K562 (cell line): ENCODE data around the gene EPB41L4B. TPM values are rescaled to one million over a fixed set of nuclear protein-coding genes. Genes with fewer than 3 reads are reported as not detected.

Experiments
- ATAC-seq: fragments of 200-7000 bp; cut with Tn5 transposase; 3 replicates; pipeline ENCODE4 v1.9.1; 2020; ENCODE audit warnings: moderate library complexity
- BruUV-seq: library from RNA; stranded (reverse); fragments of 400-500 nt; replicated peaks from 2 replicates; lab custom pipeline; 2021; lab: Mats Ljungman, UMichigan
- CTCF ChIA-PET: fragments of 300-600 bp; formaldehyde crosslinking; extraction: SDS; loops from one replicate; lab custom pipeline; 2021; ENCODE audit warnings: low intra/inter-chr PET ratio; lab: Yijun Ruan, JAX
- POLR2A ChIA-PET: fragments of 300-600, 350-650 bp; sonication (Branson Sonifier 250); formaldehyde crosslinking; extraction: SDS; loops from one replicate; lab custom pipeline; 2021; ENCODE audit warnings: antibody characterized with exemption, inconsistent platforms; lab: Yijun Ruan, JAX
- DNase-seq, 4 experiments: peaks; one replicate each; pipeline versions ENCODE4 v3.0.0 to v3.0.0-alpha.2; 2011 to 2018; ENCODE audit warnings: low spot score in 3 of 4, mixed read lengths in 3 of 4; ENCODE audit errors: extremely low read depth in 1 of 4
- FAIRE-seq: peaks from 2 replicates; lab custom pipeline; 2011; peaks lifted over from hg19 to GRCh38; lab: Jason Lieb, UNC
- H2AFZ ChIP-seq: 2 replicates; pipeline ENCODE4 v1.6.0; 2011; ENCODE audit warnings: low read depth, low read length, control low read depth, inconsistent platforms
- H3K27ac ChIP-seq: fragments of 200-600 bp; 3 replicates; pipeline ENCODE4 v1.8.0; 2011; ENCODE audit warnings: low read depth, mild to moderate bottlenecking, control low read depth, inconsistent platforms, low read length, moderate library complexity, mixed read lengths; ENCODE audit errors: extremely low read depth
- H3K27me3 ChIP-seq, 2 experiments: fragments of 300-600 bp in 1 of 2; 2 replicates in 1 of 2; 3 replicates in 1 of 2; pipeline versions ENCODE4 v1.6.0 to v1.8.0; 2011; ENCODE audit warnings: inconsistent platforms in 2 of 2, low read length in 2 of 2, mild to moderate bottlenecking in 1 of 2, mixed read lengths in 1 of 2, moderate library complexity in 1 of 2; ENCODE audit not compliant: control insufficient read depth in 2 of 2, insufficient read depth in 2 of 2
- H3K36me3 ChIP-seq: fragments of 300-600 bp; 3 replicates; pipeline ENCODE4 v1.8.0; 2011; ENCODE audit warnings: mild to moderate bottlenecking, low read length, inconsistent platforms; ENCODE audit not compliant: control insufficient read depth, insufficient read depth
- H3K4me1 ChIP-seq, 2 experiments: fragments of 200-600 bp in 1 of 2; replicated peaks in 1 of 2; 2 replicates in 1 of 2; 3 replicates in 1 of 2; pipeline versions ENCODE4 v1.5.1 to v1.8.0; 2011; ENCODE audit warnings: inconsistent platforms in 2 of 2, low read length in 2 of 2, mild to moderate bottlenecking in 1 of 2, mixed read lengths in 1 of 2, moderate library complexity in 1 of 2; ENCODE audit not compliant: control insufficient read depth in 2 of 2, insufficient read depth in 2 of 2
- H3K4me2 ChIP-seq: 2 replicates; pipeline ENCODE4 v1.6.1; 2011; ENCODE audit warnings: low read length, control low read depth, inconsistent platforms, mixed read lengths; ENCODE audit not compliant: insufficient read depth
- H3K4me3 ChIP-seq: fragments of 200-600 bp; sonication (generic), shearing (Covaris generic); 2 replicates; pipeline ENCODE4 v1.5.1; 2016; ENCODE audit warnings: control low read depth, inconsistent platforms
- H3K79me2 ChIP-seq: fragments of 200-600 bp; 3 replicates; pipeline ENCODE4 v1.8.0; 2011; ENCODE audit warnings: low read length, inconsistent platforms; ENCODE audit not compliant: control insufficient read depth, insufficient read depth
- H3K9ac ChIP-seq, 2 experiments: 2 replicates each; pipeline versions ENCODE4 v1.6.0 to v1.6.1; 2011; ENCODE audit warnings: low read depth in 2 of 2, low read length in 2 of 2, control low read depth in 1 of 2, inconsistent platforms in 1 of 2, mild to moderate bottlenecking in 1 of 2, mixed read lengths in 1 of 2; ENCODE audit not compliant: insufficient read depth in 1 of 2
- H3K9me1 ChIP-seq: one replicate; pipeline ENCODE4 v1.6.0; 2011; ENCODE audit warnings: inconsistent platforms, mild to moderate bottlenecking, low read length, moderate library complexity; ENCODE audit not compliant: control insufficient read depth, insufficient read depth
- H3K9me3 ChIP-seq: replicated peaks from 2 replicates; pipeline ENCODE4 v1.5.1; 2011; ENCODE audit warnings: low read depth, low read length, inconsistent platforms; ENCODE audit not compliant: control insufficient read depth, insufficient read depth
- H4K20me1 ChIP-seq: replicated peaks from 2 replicates; pipeline ENCODE4 v1.6.1; 2011; ENCODE audit warnings: low read length, inconsistent platforms, mixed read lengths; ENCODE audit not compliant: control insufficient read depth, insufficient read depth
- FOXP1 ChIP-seq: sonication (generic); formaldehyde crosslinking; IDR thresholded peaks from 2 replicates; pipeline ENCODE4 v1.8.0; 2022; ENCODE audit warnings: mild to moderate bottlenecking, missing genetic modification reagents
- JUN ChIP-seq, 2 experiments: sonication (generic) in 1 of 2; formaldehyde crosslinking in 1 of 2; IDR thresholded peaks; 2 replicates each; pipeline versions ENCODE4 v1.6.1 to v1.8.0; 2012 to 2022; ENCODE audit warnings: borderline replicate concordance in 2 of 2, mild to moderate bottlenecking in 2 of 2, improper control_type of control experiment in 1 of 2, low read depth in 1 of 2, low read length in 1 of 2, missing genetic modification reagents in 1 of 2
- NFIX ChIP-seq: fragments of 250-450 bp; sonication (Bioruptor Pico); IDR thresholded peaks from 2 replicates; pipeline ENCODE4 v1.4.0; 2020; ENCODE audit warnings: low read depth, mild to moderate bottlenecking, moderate library complexity
- POLR3A ChIP-seq: IDR thresholded peaks from 2 replicates; pipeline ENCODE4 v1.6.1; 2011; ENCODE audit warnings: borderline replicate concordance, mild to moderate bottlenecking, moderate library complexity; ENCODE audit not compliant: insufficient read length, insufficient read depth; ENCODE audit errors: extremely low read depth
- WGBS: fragments of 100-300 bp; shearing (Covaris generic); methylation state at CpG from one replicate; pipeline ENCODE4 v1.1.6; 2016; ENCODE audit warnings: low coverage, mixed read lengths; ENCODE audit not compliant: insufficient coverage; ENCODE audit errors: missing lambda C conversion rate; 5-methylcytosine and 5-hydroxymethylcytosine counted together
- in situ Hi-C: fragments of 300-500 bp; cut with MboI; formaldehyde crosslinking; loops from 4 replicates; pipeline ENCODE4 v1.15.0; 2018; ENCODE audit warnings: inconsistent platforms, mixed read lengths
- intact Hi-C: fragments of 100-400 bp; cut with micrococcal nuclease; formaldehyde crosslinking; loops from 2 replicates; pipeline ENCODE4 v1.14.2; 2022
- polyA plus RNA-seq, 8 experiments: library from polyadenylated mRNA; depleted of rRNA in 4 of 8; stranded (reverse) in 5 of 8; unstranded in 3 of 8; fragments of >200 nt; fragmentation: Nextera tagmentation in 2 of 8; fragmentation: Illumina TruSeq in 1 of 8; extraction: Ambion mirVana in 2 of 8; extraction: Trizol in 1 of 8; gene quantifications; 2 replicates each; pipeline versions ENCODE4 v1.2.1 to v1.2.3, GENCODE V29; 2011 to 2014; ENCODE audit warnings: inconsistent platforms in 1 of 8, missing spikeins in 1 of 8
- total RNA-seq, 7 experiments: library from RNA; depleted of rRNA in 6 of 7; stranded (reverse); fragments of >200 nt in 6 of 7; fragmentation: Illumina TruSeq in 2 of 7; extraction: Trizol in 2 of 7; gene quantifications; 2 replicates each; pipeline versions ENCODE4 v1.2.1 to v1.2.3, GENCODE V29; 2011 to 2021; ENCODE audit warnings: low replicate concordance in 1 of 7
- TF ChIP-seq, protein P1 (sequence below): conservative IDR thresholded peaks from 2 replicates; pipeline ENCODE4 v1.6.1; 2011; ENCODE audit warnings: low read depth, mild to moderate bottlenecking, low read length; ENCODE audit not compliant: control insufficient read depth
- TF ChIP-seq, protein P2 (sequence below), 2 experiments: fragments of 450-650 bp; conservative IDR thresholded peaks; 2 replicates each; pipeline ENCODE4 v1.6.1; 2017; ENCODE audit warnings: mild to moderate bottlenecking in 2 of 2, moderate library complexity in 2 of 2

The EPB41L4B gene
- total and polyA plus RNA-seq, 9 of the 15 experiments (the other 6 are each of a cell fraction or from before 2014, with no cell fraction given) = 0.09 to 0.38 (median 0.21) TPM

DNA sequence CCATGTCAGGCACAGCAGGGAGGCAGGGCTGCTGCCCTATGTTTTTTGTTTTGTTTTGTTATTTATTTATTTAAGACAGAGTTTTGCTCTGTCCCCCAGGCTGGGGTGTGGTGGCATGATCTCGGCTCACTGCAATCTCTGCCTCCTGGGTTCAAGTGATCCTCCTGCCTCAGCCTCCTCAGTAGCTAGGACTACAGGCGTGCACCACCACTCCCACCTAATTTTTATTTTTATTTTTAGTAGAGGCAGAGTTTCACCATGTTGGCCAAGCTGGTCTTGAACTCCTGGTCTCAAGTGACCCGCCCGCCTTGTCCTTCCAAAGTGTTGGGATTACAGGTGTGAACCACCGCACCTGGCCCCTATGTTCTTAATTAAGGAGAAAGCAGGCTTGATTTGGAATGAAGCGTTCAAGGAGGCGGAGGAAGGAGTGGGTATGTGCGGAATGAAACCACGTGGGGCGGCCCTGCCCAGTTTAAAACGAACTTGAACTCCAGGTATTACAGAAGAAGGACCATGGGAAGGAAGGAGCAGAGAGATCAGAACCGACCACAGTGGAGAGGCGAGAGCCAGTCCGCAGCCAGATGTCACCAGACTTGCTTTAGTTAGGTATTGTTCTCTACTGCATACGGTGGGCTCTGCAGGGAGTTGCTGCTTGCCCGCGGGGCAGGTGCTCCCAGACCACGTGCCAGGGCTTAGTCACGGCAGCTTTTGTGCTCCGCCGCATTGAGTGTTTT lies 34.9 kb upstream of the EPB41L4B start (continued):
- TF ChIP-seq, protein P1, sequence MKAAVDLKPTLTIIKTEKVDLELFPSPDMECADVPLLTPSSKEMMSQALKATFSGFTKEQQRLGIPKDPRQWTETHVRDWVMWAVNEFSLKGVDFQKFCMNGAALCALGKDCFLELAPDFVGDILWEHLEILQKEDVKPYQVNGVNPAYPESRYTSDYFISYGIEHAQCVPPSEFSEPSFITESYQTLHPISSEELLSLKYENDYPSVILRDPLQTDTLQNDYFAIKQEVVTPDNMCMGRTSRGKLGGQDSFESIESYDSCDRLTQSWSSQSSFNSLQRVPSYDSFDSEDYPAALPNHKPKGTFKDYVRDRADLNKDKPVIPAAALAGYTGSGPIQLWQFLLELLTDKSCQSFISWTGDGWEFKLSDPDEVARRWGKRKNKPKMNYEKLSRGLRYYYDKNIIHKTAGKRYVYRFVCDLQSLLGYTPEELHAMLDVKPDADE = no peak
- TF ChIP-seq, protein P2, sequence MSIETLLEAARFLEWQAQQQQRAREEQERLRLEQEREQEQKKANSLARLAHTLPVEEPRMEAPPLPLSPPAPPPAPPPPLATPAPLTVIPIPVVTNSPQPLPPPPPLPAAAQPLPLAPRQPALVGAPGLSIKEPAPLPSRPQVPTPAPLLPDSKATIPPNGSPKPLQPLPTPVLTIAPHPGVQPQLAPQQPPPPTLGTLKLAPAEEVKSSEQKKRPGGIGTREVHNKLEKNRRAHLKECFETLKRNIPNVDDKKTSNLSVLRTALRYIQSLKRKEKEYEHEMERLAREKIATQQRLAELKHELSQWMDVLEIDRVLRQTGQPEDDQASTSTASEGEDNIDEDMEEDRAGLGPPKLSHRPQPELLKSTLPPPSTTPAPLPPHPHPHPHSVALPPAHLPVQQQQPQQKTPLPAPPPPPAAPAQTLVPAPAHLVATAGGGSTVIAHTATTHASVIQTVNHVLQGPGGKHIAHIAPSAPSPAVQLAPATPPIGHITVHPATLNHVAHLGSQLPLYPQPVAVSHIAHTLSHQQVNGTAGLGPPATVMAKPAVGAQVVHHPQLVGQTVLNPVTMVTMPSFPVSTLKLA (conservative IDR thresholded peaks at IDR 0.05) = no peak
- TF ChIP-seq POLR3A (no peak), FOXP1 (no peak), JUN (IDR thresholded peaks at IDR 0.05; ENCODE audit: borderline replicate concordance, low read depth, low read length) (no peak), JUN (CRISPR knock-in tag; IDR thresholded peaks at IDR 0.05; ENCODE audit: borderline replicate concordance) (no peak)

DNA sequence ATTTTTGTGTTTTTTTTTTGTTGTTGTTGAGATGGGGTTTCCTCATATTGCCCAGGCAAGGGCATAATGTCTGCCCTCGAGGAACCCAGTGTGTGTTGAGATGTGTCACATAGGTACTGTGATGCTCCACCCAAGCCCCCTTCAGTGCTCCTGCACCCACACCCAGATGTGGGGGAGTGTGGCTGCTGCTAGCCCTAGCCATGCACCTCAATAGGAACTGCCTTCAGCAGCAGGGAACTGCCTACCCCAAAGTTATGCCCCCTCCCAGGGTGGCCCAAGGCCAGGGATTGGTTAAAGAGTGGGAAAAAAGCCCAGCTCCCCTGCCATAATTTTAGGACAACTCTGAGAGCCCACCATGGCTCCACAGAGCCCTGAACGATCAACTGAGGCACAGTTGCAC lies 33.3 kb upstream of the EPB41L4B start:
- ChIA-PET CTCF (no interaction called here), POLR2A (no interaction called here)
- Histone ChIP-seq H3K27ac (no peak overlapping the region), H3K27me3 (peaks cover 14 to 29% of the 10 kb centered on the region in 2 experiments; a peak in 4 of 5 replicates), H3K9me1 (no peaks in the 10 kb centered on the region), H3K4me3 (no peak overlapping the region), H3K9me3 (no peaks in the 10 kb centered on the region), H4K20me1 (no peaks in the 10 kb centered on the region), H3K36me3 (no peaks in the 10 kb centered on the region), H3K4me1 (no peaks in the 10 kb centered on the region), H2AFZ (no peak overlapping the region), H3K79me2 (no peaks in the 10 kb centered on the region), H3K9ac (no peak overlapping the region), H3K4me2 (no peak overlapping the region)
- in situ Hi-C loops (no loop called here), intact Hi-C loops (no loop called here)
- ATAC-seq = no peak
- no TSS peak for BruUV-seq
- 0% methylated on average over 2 of the region's 2 CpGs for WGBS
- FAIRE-seq = no peak
- no peak for DNase-seq
- TF ChIP-seq NFIX (CRISPR knock-in tag) = no peak
